NCI-H2196 (cell line): ENCODE results near the gene COMMD2.

Source experiments
- DNase-seq: peaks from one replicate; lab custom pipeline; 2025; ENCODE audit not compliant: unreplicated experiment; lab: John Stamatoyannopoulos, UW

The COMMD2 gene

DNA sequence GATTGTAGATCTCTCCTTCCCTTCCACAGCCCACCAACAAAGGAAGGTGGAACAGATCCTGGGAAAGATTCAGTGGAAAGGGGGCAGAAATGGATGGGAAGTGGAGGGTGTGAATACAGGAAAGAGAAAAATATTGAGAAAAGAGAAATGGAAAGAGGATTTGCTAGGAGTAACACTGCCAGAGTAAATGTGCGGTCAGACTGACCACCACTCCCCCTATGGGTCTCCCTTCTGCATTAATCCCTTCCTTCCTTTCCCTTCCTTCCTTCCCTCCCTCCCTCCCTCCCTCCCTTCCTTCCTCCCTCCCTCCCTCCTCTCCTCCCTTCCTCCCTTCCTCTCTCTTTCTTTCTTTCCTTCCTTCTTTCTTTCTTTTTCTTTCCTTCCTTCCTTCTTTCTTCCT is 12.0 kb upstream of the COMMD2 start:
- DNase-seq, result no peak

DNA sequence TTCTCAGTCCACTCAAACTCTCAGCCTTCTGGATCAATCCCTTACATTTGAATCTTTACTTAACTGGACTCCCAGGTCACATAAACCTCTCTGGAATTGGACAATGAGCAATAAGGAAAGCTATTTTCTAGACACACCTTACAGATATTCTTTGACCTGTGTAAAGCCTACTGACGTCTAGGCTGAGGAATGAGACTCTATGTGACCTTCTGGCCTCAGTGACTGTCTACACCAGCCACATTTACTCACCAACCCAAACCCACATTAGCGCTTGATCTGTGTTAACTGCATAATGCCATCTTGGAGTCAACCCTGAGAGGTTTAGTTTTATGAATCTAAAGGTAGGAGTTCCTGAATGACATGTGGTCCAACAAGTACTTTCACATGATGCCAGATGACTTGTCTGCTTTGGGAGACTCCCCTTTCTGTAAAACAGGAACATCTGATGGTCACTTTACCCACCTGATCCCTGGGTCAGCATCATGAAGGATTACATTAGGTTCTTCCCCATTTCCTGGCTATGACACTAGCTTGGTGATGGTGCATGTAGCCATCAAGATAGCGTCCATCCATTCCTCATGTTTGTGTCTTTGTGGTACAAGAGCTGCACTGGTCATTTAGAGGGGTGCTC is 11.4 kb upstream of the COMMD2 start:
- no peak for DNase-seq

DNA sequence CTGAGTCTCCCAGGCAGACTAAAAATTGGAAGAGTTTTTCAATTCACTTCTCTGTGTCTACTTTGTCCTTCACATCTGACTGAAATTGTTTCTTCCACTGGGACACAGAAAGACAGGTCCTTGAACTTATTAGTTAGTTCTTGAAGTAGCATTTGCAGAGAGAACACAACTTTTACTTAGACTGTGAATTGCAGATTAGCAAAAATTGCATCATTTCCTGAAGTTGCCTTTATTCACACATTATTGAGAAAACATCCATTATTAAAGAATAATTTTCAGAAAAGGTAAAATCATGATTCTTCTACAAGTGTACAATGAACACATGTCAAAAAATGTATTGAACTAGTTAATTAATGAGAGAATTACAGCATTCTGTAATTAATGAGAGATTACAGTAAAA is 1.4 kb upstream of the COMMD2 start:
- no peak for DNase-seq

DNA sequence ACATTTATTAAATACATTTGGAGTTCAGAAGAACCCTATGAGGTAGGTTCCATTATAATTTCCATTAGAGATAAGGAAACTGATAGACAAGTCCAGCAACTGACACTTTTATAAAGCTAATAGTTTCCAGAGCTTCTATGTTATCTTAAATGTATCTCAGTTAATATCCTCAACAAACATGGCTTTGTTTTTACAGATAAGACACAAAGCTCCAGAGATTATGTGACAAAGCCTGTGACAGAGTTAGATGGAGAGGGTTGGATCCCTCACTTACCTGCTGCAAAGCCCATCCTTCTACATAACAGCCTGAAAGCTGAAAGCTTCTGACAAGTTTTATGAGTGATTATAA is 473 bp upstream of the COMMD2 start:
- DNase-seq, result no peak

DNA sequence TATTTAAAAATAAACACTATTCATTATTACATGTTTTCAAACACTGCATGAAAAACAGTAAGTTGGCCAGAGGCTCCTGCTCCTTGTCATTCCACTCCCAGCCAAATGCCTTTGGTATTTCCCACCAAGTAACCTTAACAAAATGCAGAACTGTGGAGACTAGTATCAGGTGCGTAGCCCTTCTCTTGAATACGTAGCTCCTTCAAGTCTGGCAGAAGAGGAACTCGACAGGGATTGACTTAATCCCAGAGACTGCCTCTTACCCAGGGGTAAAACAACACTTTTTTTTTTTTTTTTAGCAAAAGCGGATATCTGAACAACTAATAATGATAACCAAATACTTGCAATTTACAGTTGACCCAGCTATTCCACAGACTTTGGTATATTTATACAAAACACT is 738 bp downstream of the COMMD2 start:
- no peak for DNase-seq

DNA sequence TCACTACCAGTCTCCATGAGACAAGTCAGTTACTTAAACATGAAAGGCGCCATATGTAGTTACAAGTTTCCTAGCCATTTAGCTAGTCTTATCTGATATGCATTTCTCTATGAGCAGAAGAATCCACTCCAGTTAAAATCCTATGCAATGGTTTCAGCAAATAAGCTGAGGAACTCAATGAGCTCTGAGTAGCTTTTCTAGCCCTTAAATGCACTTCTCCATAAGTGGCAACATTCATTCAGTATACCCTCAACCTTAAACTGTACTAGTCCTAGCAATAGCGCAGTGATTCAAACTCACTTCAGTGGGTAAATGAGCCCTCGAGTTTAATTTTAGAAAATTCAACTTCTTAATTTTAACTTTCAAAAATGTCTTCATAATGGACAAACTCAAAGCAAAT is 7.7 kb downstream of the COMMD2 start:
- no peak for DNase-seq

DNA sequence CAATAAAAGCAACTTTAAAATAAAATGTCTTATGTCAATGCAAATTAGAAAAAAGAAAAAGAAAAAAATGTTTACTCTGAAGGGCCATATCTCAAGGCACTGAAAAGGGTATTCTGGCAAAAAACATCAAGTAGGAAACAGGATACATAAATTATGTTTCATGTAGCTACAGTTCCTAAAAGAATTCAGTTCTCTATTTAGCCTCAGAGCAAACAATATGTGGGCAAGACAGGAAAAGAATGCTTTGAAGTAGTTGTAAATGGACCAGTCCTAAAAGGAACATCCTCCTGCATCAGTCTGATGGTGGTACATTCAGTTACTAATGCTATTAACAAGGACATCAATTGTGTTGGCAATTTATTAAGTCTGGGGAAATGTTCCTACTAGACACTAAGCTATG is 8.1 kb downstream of the COMMD2 start:
- no peak for DNase-seq

DNA sequence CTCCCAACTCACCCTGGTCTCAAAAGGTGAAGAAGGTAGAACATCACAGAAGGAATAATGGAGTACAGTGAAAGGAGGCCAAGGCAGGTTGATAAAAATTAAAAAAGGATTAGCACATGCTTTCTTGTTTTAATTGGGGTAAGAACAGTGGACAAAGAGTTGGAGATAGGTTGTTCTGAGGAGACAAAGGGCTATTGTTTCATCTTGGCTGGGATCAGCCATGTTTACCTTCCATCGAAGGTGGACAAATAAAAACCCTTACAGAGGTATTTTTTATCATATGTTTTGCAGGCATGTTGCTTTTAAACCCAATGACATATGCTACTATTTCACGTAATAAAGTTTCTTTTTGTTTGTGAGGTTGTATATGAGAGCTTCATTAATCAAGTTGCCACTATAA is 12.9 kb downstream of the COMMD2 start:
- no peak for DNase-seq

DNA sequence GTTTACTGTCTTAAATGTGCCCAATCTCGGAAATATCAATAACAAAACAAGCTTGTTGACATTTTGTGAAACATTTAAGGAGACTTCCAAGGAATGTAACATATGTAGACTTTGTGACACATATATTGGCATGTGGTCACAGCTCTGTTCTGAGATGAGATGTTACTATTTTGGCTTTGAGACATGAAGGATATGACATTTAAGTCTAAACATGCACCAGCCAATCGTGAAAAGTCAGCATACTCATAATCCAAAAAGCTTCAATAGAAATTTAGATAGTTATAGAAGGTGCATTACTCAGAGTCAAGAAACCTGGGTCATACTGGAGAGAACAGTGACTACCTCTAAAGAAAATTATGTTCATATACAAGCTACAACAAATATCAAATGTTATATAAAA is 13.4 kb downstream of the COMMD2 start:
- no peak for DNase-seq

DNA sequence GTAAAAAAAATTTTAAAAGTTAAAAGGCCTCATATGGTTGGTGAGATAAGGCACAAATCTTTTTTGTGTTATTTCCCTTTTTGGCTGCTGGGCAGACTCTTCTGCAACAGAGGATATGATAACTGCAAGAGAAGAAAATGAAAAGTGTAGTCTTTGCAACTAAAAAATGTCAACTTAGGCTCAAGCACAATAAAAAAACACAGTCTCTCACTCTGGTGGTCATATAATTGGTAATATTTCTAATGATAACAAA is 15.4 kb downstream of the COMMD2 start:
- no peak for DNase-seq

DNA sequence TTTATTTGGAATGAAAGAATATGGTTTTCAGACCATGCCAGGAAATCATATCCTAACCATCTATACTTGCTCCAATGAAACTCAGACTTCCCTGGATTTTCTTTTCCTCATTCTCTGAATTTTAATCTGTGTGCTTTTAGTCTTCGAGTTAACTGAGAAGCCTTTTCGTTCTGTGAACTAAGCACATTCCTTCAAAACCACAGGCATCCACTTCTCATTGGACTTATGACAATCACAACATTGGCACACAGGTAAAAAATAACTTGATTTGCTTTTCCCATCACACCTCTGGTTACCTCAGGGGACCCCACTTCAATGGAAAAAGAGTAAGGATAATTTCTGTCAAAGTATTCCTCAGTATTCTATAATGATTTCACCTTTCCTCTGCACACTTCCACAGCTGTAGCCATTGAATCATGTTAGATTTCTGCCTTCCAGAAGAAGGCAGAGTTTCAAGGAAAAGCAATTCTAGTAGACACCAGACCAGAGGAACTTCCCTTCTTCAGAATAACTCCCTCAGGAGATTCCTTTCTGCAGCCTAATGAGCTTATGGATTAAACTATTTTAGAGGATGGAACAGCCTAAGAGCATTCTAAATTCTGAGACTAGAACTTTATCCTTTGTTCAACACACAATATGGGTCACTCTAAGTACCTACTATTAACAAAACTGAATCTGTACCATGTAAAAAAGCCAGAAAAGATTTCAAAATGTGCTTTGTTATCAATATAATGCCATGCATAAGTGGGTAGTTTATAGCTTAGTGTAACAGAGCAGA is 15.9 kb downstream of the COMMD2 start:
- peak; percentile 58 for DNase-seq

DNA sequence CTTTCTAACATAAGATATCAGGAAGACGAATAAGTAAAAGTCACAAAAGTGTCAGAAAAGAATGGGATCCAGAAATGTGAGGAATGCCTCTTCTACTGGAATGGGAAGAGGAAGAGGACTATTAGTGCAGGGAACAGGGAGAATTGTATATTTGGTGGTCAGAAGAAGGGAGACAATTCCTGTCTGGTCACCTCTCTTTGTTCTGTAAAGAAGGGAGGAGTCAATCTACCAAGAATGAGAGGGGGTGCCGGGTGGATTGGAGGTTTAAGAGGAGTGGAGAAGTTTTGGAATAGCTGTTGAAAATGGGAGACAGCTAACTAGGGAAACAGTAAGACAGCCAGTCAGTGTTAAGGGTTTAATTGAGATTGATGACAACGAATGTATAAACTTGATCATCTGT is 20.1 kb downstream of the COMMD2 start:
- DNase-seq, result no peak

DNA sequence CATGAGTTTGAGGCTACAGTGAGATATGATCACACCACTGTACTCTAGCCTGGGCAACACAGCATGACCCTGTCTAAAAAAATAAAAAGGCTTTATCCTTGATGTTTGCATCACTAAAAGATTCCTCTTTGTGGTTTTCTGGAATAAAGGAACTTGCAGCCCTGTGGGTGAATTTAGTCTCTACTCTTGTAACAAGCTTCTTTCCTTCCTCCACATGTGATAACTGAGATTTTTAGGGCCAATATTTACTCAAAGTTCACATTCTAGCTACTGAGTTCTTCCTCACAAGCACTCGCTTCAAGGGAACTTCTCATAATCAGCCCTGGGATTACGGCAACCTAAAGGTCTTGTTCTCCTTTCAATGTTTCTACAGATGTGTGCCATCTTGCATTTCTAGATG is 24.6 kb downstream of the COMMD2 start:
- DNase-seq, result no peak

DNA sequence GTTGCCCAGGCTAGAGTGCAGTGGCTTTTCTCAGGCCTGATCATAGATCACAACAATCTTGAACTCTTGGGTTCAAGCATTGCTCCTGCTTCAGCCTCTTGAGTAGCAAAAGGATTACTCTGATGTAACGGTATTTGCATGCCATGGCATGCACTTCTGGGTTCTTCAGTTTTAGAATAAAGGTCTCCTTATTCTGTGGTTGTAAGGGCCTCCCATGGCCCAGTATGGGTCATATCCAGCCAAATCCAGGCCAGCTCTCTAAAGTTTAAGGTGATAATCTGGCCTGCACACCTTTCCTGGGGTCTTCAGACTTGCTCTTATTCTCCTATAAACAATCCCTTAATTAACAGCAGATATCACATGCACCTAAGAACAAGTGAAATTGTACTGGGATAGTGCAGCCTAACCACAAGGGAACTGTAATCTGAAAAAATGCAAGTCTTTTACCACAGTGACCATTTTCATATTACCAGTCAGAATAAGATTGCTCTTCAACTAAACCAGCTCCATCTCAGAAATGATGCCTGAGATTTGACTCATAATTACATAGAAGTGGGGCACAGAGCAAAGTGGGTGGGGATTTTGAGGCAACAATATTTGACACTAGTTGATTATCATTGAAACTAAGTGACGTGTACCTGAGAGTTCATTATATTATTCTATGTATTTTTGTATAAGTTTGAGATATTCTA is 25.4 kb downstream of the COMMD2 start:
- DNase-seq, result no peak

DNA sequence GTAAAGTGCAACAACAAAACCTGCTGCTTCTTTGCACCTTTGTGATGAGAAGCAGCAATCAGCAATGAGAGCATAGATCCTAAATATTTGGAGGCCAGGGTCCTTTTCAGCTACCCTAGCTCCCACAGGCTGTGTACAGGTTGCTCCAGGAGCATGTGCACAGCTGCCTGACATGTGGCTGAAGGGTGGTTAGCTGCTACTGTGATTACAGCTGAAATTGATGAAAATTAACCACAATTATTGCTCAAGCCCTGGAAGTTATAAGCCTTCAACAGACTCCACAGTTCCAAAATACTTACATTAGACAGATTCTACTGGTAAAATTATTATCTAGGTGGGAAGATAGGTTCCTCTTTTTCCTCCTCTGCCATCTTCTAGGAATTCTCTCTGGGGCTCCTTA is 28.5 kb downstream of the COMMD2 start:
- DNase-seq, result no peak

DNA sequence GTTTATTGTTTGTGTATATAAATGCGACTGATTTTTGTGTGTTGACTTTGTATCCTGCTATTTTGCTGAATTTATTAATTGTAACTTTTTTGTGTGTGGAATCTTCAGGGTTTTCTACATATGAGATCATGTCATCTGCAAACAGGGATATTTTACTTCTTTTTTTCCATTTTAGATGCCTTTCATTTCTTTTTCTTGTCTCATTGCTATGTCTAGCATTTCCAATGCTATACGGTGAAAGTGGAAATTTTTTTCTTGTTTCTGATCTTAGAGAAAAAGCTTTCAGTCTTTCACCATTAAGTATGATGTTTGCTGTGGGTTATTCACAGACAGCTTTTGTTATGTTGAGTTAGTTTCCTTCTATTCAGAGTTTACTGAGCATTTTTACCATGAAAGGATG is 31.4 kb downstream of the COMMD2 start:
- no peak for DNase-seq

DNA sequence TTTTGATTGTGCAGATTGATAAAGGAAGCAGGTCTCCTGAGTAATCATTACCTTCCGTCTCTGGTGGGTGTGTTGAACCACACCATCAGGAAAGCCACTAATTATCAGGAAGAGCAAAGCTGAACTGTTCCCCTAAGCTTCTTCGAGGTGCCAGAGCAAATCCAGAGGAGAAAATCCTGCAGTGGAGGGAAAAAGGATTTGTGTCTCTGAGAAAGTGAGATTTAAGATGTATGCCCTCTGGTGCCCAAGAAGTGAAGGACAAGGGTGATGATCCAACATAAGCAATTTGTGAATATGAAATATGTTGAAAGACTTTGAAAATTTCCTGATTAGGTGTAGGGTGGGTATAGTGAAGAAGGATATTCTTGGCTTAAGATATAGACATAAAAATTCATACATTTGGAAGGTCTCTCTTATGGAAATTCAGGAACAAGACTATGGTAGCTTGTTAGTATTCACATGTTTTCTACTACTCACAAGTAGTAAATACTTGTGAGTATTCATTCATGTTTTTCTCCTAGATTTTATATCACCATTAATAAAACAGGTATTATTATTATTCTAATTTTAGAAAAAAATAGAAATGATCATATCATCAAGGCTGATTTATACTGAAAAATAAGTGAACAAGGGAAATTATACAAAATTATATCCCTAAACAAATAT is 34.8 kb downstream of the COMMD2 start:
- DNase-seq, result peak; percentile 74

DNA sequence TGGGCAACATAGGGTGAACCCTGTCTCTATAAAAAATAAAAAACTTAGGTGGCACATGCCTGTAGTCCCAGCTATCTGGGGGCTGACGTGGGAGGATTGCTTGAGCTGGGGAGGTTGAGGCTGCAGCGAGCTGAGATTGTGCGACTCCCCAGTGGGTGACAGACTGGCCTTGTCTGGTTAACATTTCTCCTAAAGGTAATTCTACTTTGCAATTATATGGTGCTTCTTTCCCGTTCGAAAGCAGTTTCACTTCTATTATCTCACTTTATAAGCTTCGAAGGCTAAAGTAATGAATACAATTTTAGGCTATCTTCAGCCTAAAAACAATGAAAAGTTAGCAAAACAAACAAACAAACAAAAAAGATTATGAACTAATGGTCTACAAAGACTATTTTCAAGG is 35.3 kb downstream of the COMMD2 start:
- DNase-seq, result no peak

DNA sequence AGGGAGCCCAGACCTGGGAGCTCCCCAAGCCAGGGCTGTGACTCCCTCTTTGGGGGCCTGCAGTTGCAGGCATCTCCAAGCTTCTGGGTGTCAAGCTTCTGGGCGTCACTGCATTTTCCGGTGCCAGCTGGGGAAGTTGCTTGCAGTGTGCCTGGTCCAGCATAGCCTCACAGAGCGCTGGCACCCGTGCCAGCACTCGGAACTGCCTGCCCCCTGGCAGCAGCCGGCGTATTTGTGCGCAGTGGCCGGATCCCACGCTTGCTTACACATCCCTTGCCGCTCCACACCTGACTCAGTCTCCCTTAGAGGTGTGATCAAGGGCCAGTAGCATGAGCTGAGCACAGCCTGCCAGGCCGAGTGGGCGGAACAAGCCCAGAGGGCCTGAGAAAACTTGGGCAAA is 37.0 kb downstream of the COMMD2 start:
- no peak for DNase-seq

DNA sequence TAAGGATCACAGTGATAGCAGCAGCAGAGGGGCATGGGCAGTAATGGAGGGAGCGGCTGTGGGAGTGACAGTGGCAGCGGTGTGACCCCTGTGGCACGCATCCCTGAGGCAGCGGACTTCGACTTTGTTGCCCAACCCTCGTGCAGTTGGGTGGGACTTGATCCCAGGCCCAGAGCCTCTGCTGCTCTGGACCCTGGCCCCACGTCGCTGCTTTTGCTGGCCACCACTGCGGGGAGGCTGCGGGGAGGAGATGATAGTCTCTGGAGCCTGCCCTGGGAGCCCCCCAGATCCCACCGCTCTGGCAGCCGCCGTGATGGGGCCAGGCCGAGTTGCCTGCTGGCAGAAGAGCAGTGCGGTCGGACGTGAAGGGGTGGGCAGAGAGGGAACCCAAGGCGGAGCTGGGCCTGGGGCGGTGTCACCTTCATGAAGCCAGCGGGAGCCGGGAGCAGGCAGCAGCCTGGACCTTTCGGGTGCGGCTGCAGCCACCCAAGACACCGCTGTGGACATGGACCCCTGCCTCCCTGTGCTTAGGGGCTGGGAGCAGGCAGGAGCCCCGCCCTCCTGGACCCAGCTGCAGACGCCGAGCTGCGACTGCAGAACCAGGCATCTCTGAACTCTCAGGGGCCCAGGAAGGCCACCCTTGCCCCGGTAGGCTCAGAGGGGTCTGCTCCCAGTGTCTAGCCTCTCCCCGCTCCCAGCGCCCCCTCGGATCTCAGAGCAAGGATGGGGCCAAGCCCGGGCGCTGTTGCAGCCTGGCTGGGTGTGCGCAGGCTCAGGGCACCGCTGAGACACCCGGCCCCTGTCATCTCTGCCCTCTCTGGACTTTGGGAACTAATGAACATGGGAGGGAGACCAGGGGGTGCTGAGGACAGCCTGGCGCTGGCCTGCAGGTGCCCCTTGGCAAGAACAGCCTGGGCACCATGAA is 38.3 kb downstream of the COMMD2 start:
- no peak for DNase-seq

DNA sequence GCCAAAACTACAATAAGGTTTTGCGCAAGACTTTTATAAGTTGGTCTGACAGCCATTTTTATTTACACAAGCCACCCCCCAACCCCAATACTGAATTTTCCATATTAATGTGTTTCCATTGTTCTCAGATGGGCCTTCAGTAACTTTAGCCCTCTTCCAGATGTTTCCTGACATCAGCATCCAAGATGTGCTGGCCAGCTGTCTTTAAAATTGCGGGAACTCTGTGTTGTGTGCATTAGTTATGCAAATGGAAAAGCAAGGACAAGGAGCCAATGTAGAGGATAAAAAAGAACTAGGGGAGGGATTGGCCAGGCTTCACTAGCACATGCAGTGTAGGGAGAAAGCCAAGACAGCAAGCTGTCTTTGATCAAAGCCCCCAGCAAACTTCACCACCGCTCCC is 45.4 kb downstream of the COMMD2 start:
- DNase-seq, result no peak
